Endothelial cell of umbilical vein (primary cell): Measurements from ENCODE around the gene NEK7. TPM values are rescaled to one million over a fixed set of nuclear protein-coding genes. Genes with fewer than 3 reads are reported as not detected.

Source experiments
- BruUV-seq: library from RNA; stranded (reverse); fragments of 400-500 nt; replicated peaks from 2 replicates; lab custom pipeline; 2021; lab: Mats Ljungman, UMichigan
- CTCF ChIA-PET: fragments of 300-600, 350-600 bp; sonication (Branson Sonifier 250); formaldehyde crosslinking; loops from one replicate; lab custom pipeline; 2021; ENCODE audit warnings: antibody characterized with exemption, inconsistent platforms; lab: Charles Lee
- POLR2A ChIA-PET: fragments of 300-600, 350-600 bp; sonication (Branson Sonifier 250); formaldehyde crosslinking; loops from one replicate; lab custom pipeline; 2021; ENCODE audit warnings: antibody characterized with exemption, inconsistent platforms; lab: Charles Lee
- DNase-seq: peaks from one replicate; pipeline ENCODE4 v3.0.0-alpha.2; 2011; ENCODE audit warnings: low read depth, low spot score
- FAIRE-seq: peaks from 2 replicates; lab custom pipeline; 2011; peaks lifted over from hg19 to GRCh38; lab: Jason Lieb, UNC
- H2AFZ ChIP-seq: 2 replicates; pipeline ENCODE4 v1.6.0; 2012; ENCODE audit warnings: low read depth, low read length, control low read depth, inconsistent platforms
- H3K27ac ChIP-seq: 2 replicates; pipeline ENCODE4 v1.5.1; 2011; ENCODE audit warnings: low read depth, mild to moderate bottlenecking, control low read depth, low read length, moderate library complexity; ENCODE audit not compliant: insufficient read depth
- H3K27me3 ChIP-seq, 2 experiments: 2 replicates each; pipeline versions ENCODE4 v1.6.0 to v1.6.1; 2011; ENCODE audit warnings: low read length in 2 of 2, mixed read lengths in 1 of 2; ENCODE audit not compliant: control insufficient read depth in 2 of 2, insufficient read depth in 2 of 2
- H3K36me3 ChIP-seq, 2 experiments: 2 replicates in 1 of 2; 3 replicates in 1 of 2; pipeline ENCODE4 v1.5.1; 2011; ENCODE audit warnings: low read length in 2 of 2, mild to moderate bottlenecking in 1 of 2, moderate library complexity in 1 of 2; ENCODE audit not compliant: control insufficient read depth in 2 of 2, insufficient read depth in 2 of 2; ENCODE audit errors: extremely low read depth in 1 of 2
- H3K4me1 ChIP-seq: 3 replicates; pipeline ENCODE4 v1.5.1; 2011; ENCODE audit warnings: mild to moderate bottlenecking, low read length; ENCODE audit not compliant: control insufficient read depth, insufficient read depth; ENCODE audit errors: extremely low read depth
- H3K4me2 ChIP-seq: 2 replicates; pipeline ENCODE4 v1.6.1; 2011; ENCODE audit warnings: low read length, control low read depth, mixed read lengths; ENCODE audit not compliant: insufficient read depth
- H3K4me3 ChIP-seq, 3 experiments: fragments of 200-600 bp in 1 of 3; sonication (generic), shearing (Covaris generic) in 1 of 3; replicated peaks in 1 of 3; 2 replicates each; pipeline ENCODE4 v1.5.1; 2011 to 2016; ENCODE audit warnings: control low read depth in 3 of 3, low read length in 3 of 3, mild to moderate bottlenecking in 2 of 3, inconsistent platforms in 1 of 3, low read depth in 1 of 3, moderate library complexity in 1 of 3; ENCODE audit not compliant: insufficient read depth in 1 of 3
- H3K79me2 ChIP-seq: 2 replicates; pipeline ENCODE4 v1.6.0; 2012; ENCODE audit warnings: low read length, inconsistent platforms; ENCODE audit not compliant: control insufficient read depth, insufficient read depth
- H3K9ac ChIP-seq: replicated peaks from 2 replicates; pipeline ENCODE3; 2011; ENCODE audit warnings: low read length, control low read depth; ENCODE audit not compliant: insufficient read depth; ENCODE audit errors: extremely low read depth
- H3K9me1 ChIP-seq: replicated peaks from 3 replicates; pipeline ENCODE4 v1.6.0; 2011; ENCODE audit warnings: mild to moderate bottlenecking, low read length; ENCODE audit not compliant: control insufficient read depth, insufficient read depth; ENCODE audit errors: extremely low read depth
- H3K9me3 ChIP-seq: replicated peaks from 2 replicates; pipeline ENCODE4 v1.5.1; 2012; ENCODE audit warnings: low read length, inconsistent platforms; ENCODE audit not compliant: control insufficient read depth, insufficient read depth
- H4K20me1 ChIP-seq: replicated peaks from 2 replicates; pipeline ENCODE3; 2011; ENCODE audit warnings: mild to moderate bottlenecking, low read length; ENCODE audit not compliant: control insufficient read depth, insufficient read depth; ENCODE audit errors: extremely low read depth
- CTCF ChIP-seq, 2 donors: IDR thresholded peaks; 1 replicate in 1 of 2; 2 replicates in 1 of 2; pipeline ENCODE4 v1.5.1; 2011; ENCODE audit warnings: low read length in 2 of 2, mild to moderate bottlenecking in 2 of 2, moderate library complexity in 2 of 2, control low read depth in 1 of 2, inconsistent platforms in 1 of 2, low read depth in 1 of 2; ENCODE audit not compliant: insufficient read depth in 1 of 2; ENCODE audit errors: extremely low read depth in 1 of 2
- EZH2 ChIP-seq: IDR thresholded peaks from 2 replicates; pipeline ENCODE4 v1.6.1; 2012; ENCODE audit warnings: borderline replicate concordance, low read depth, mild to moderate bottlenecking, moderate library complexity, low read length, inconsistent platforms; ENCODE audit not compliant: severe bottlenecking
- FOS ChIP-seq: IDR thresholded peaks from 2 replicates; pipeline ENCODE4 v1.6.1; 2011; ENCODE audit warnings: mild to moderate bottlenecking, low read length, moderate library complexity, borderline replicate concordance; ENCODE audit not compliant: insufficient read depth
- GATA2 ChIP-seq: IDR thresholded peaks from 2 replicates; pipeline ENCODE4 v1.7.0; 2011; ENCODE audit warnings: low read depth, mild to moderate bottlenecking, moderate library complexity, mixed read lengths, low read length; ENCODE audit not compliant: insufficient read length, insufficient read depth
- JUN ChIP-seq: IDR thresholded peaks from 2 replicates; pipeline ENCODE4 v1.6.1; 2011; ENCODE audit warnings: borderline replicate concordance, low read depth; ENCODE audit not compliant: insufficient read length, insufficient read depth
- MAX ChIP-seq: IDR thresholded peaks from 2 replicates; pipeline ENCODE4 v1.6.1; 2011; ENCODE audit not compliant: insufficient read depth, insufficient read length
- MYC ChIP-seq: IDR thresholded peaks from one replicate; pipeline ENCODE4 v1.6.1; 2011; ENCODE audit warnings: mild to moderate bottlenecking, low read depth, low read length
- POLR2A ChIP-seq: IDR thresholded peaks from 2 replicates; pipeline ENCODE4 v1.6.1; 2012; ENCODE audit warnings: low read depth, mild to moderate bottlenecking, control low read depth, low read length
- POLR2AphosphoS5 ChIP-seq: IDR thresholded peaks from 2 replicates; pipeline ENCODE4 v1.6.1; 2012; ENCODE audit warnings: low read depth, mild to moderate bottlenecking, control low read depth, low read length, moderate library complexity; ENCODE audit not compliant: insufficient read depth
- dilution Hi-C: fragments of 300-500 bp; cut with MboI; formaldehyde crosslinking; loops from one replicate; pipeline ENCODE4 v1.15.0; 2019; ENCODE audit warnings: low sequenced_read_pairs; ENCODE audit not compliant: extremely low pct_ligation_motif_present
- intact Hi-C: fragments of 100-400 bp; cut with micrococcal nuclease; formaldehyde crosslinking; loops from one replicate; pipeline ENCODE4 v1.10.0; 2022
- polyA plus RNA-seq, 4 experiments: library from polyadenylated mRNA; depleted of rRNA in 3 of 4; stranded (reverse) in 3 of 4; unstranded in 1 of 4; fragments of >200 nt; gene quantifications; 2 replicates each; pipeline versions ENCODE4 v1.2.1 to v1.2.3, GENCODE V29; 2011 to 2012; ENCODE audit warnings: missing spikeins in 1 of 4
- total RNA-seq: library from RNA; stranded (reverse); gene quantifications from 2 replicates; pipeline ENCODE4 v1.2.3, GENCODE V29; 2021

Gene NEK7
- total and polyA plus RNA-seq, 2 donors (not counting 3 experiments of a cell fraction or from before 2014, with no cell fraction given), result 22.6 to 45.7 TPM

GRCh38 chr1:198318085-198318484, 161.3 kb downstream of the NEK7 start:
- POLR2A ChIA-PET, result no interaction called here
- Histone ChIP-seq H3K27ac (no peak overlapping the region), H3K9me1 (no peaks in the 10 kb centered on the region), H3K4me2 (no peak overlapping the region), H3K9ac (no peak overlapping the region), H2AFZ (no peak overlapping the region), H3K36me3 (peaks cover 0 to 2% of the 10 kb centered on the region in 2 experiments), H3K9me3 (no peaks in the 10 kb centered on the region), H3K27me3 (no peaks in the 10 kb centered on the region), H3K79me2 (no peaks in the 10 kb centered on the region), H3K4me3 (no peak overlapping the region), H4K20me1 (no peaks in the 10 kb centered on the region), H3K4me1 (peaks cover 10% of the 10 kb centered on the region)
- DNase-seq, result no peak
- FAIRE-seq, result no peak
- CTCF ChIA-PET, result interaction anchor here (0.7 kb wide), 1 partner anchor 40 kb away, joined by 3 read pairs; no protein-coding TSS in a partner anchor
- TF ChIP-seq MAX, result no peak
- TF ChIP-seq POLR2AphosphoS5, result no peak
- no peak for TF ChIP-seq POLR2A
- no peak for TF ChIP-seq FOS
- no TSS peak for BruUV-seq
- intact Hi-C loops, result no loop called here
- dilution Hi-C loops, result no loop called here

- FAIRE-seq, result peak; percentile 4
- CTCF ChIA-PET, result interaction anchor here (1.5 kb wide), 1 partner anchor 21 kb away, joined by 3 read pairs; no protein-coding TSS in a partner anchor
These were observed 164.0 kb downstream of the NEK7 start for GRCh38 chr1:198320759-198321158.

More at GRCh38 chr1:198320759-198321158, 164.0 kb downstream of the NEK7 start:
- Histone ChIP-seq H3K4me1 (peaks cover 10% of the 10 kb centered on the region), H3K27me3 (no peaks in the 10 kb centered on the region), H3K9ac (no peak overlapping the region), H3K9me3 (no peaks in the 10 kb centered on the region), H4K20me1 (no peaks in the 10 kb centered on the region), H3K27ac (no peak overlapping the region), H3K79me2 (no peaks in the 10 kb centered on the region), H2AFZ (no peak overlapping the region), H3K36me3 (peaks cover 0 to 2% of the 10 kb centered on the region in 2 experiments), H3K4me2 (no peak overlapping the region), H3K9me1 (no peaks in the 10 kb centered on the region), H3K4me3 (no peak overlapping the region)
- BruUV-seq, result no TSS peak
- no peak for TF ChIP-seq FOS
- TF ChIP-seq MYC, result no peak
- TF ChIP-seq CTCF (IDR thresholded peaks at IDR 0.05; ENCODE audit: extremely low read depth in 1 of 2, insufficient read depth in 1 of 2, low read depth in 1 of 2, low read length in 2 of 2), result no peak
- TF ChIP-seq EZH2, result no peak
- TF ChIP-seq GATA2, result no peak
- no peak for TF ChIP-seq MAX
- no peak for TF ChIP-seq JUN
- no peak for TF ChIP-seq POLR2A
- no peak for TF ChIP-seq POLR2AphosphoS5
- intact Hi-C loops (no loop called here), dilution Hi-C loops (no loop called here)
- no peak for DNase-seq
- POLR2A ChIA-PET, result no interaction called here
